NB4 (cell line): ENCODE data around the gene ADCY6.

Source experiments
- MYC ChIP-seq: IDR thresholded peaks from 2 replicates; pipeline ENCODE4 v1.6.1; 2011; ENCODE audit warnings: low read depth, low read length
- POLR2A ChIP-seq: IDR thresholded peaks from 2 replicates; pipeline ENCODE4 v1.6.1; 2011; ENCODE audit warnings: mild to moderate bottlenecking; ENCODE audit not compliant: insufficient read length; ENCODE audit errors: extremely low read depth
- TF ChIP-seq, protein P1 (sequence below): IDR thresholded peaks from one replicate; pipeline ENCODE4 v1.5.1; 2012; ENCODE audit warnings: low read depth, low read length
- TF ChIP-seq, protein P2 (sequence below): IDR thresholded peaks from 2 replicates; pipeline ENCODE4 v1.6.1; 2011; ENCODE audit warnings: low read depth, low read length

DNA sequence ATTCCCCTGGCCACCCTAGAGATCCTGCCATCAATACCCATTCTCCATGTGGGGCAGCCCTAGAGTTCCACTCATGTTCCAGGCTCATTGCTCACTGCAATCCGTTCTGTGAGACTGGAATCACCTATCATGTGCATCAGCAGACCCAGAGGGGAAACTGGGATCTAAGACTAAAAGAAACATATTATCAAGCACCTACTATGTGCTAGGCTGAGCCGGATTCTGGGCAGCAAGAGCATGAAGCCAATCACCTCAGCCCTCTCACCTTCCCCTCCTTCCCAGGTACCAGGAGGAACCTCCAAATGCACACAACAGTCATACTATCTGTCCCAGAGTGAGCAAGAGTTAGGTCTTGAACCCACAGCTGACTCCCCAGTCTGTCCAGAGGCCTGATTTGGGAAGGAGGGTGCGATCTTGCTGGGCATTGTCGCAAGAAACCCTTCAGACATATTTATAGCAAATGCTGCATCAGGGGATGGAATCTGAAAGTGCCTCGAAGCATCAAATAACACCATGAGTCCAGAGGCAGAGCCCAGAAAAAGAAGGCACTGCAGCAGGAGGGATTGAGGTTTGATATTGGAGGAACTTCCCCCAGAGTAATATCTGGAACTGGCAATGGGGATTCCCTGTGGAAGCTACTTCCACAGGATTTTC lies 22.7 kb upstream of the ADCY6 start:
- TF ChIP-seq, protein P1, sequence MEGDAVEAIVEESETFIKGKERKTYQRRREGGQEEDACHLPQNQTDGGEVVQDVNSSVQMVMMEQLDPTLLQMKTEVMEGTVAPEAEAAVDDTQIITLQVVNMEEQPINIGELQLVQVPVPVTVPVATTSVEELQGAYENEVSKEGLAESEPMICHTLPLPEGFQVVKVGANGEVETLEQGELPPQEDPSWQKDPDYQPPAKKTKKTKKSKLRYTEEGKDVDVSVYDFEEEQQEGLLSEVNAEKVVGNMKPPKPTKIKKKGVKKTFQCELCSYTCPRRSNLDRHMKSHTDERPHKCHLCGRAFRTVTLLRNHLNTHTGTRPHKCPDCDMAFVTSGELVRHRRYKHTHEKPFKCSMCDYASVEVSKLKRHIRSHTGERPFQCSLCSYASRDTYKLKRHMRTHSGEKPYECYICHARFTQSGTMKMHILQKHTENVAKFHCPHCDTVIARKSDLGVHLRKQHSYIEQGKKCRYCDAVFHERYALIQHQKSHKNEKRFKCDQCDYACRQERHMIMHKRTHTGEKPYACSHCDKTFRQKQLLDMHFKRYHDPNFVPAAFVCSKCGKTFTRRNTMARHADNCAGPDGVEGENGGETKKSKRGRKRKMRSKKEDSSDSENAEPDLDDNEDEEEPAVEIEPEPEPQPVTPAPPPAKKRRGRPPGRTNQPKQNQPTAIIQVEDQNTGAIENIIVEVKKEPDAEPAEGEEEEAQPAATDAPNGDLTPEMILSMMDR = no peak
- no peak for TF ChIP-seq POLR2A
- TF ChIP-seq, protein P2, sequence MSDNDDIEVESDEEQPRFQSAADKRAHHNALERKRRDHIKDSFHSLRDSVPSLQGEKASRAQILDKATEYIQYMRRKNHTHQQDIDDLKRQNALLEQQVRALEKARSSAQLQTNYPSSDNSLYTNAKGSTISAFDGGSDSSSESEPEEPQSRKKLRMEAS = no peak
- TF ChIP-seq MYC = no peak
